Panc1 (cell line): ENCODE data around the gene CD226. TPM values are rescaled to one million over a fixed set of nuclear protein-coding genes. Genes with fewer than 3 reads are reported as not detected.

Experiments
- ATAC-seq: fragments of 200-7000 bp; cut with Tn5 transposase; 2 replicates; pipeline ENCODE4 v1.9.1; 2020; ENCODE audit warnings: mild to moderate bottlenecking, moderate library complexity
- BruUV-seq: library from RNA; stranded (reverse); fragments of 400-500 nt; replicated peaks from 2 replicates; lab custom pipeline; 2021; lab: Mats Ljungman, UMichigan
- CTCF ChIA-PET: fragments of 300-600 bp; sonication (Branson Sonifier 250); formaldehyde crosslinking; loops from one replicate; lab custom pipeline; 2022; ENCODE audit warnings: antibody characterized with exemption; lab: Charles Lee
- POLR2A ChIA-PET: fragments of 300-600 bp; sonication (Branson Sonifier 250); formaldehyde crosslinking; loops from one replicate; lab custom pipeline; 2022; ENCODE audit warnings: antibody characterized with exemption; lab: Charles Lee
- DNase-seq: peaks from one replicate; pipeline ENCODE4 v3.0.0-alpha.2; 2010; ENCODE audit warnings: low read depth, low spot score
- H3K27ac ChIP-seq: 2 replicates; pipeline ENCODE4 v1.5.1; 2011; ENCODE audit warnings: mild to moderate bottlenecking, low read length, inconsistent platforms
- H3K27me3 ChIP-seq: fragments of 200-500 bp; sonication (Bioruptor generic); 2 replicates; pipeline ENCODE4 v1.6.0; 2014; ENCODE audit warnings: low read length, inconsistent platforms; ENCODE audit not compliant: control insufficient read depth, insufficient read depth
- H3K36me3 ChIP-seq: fragments of 200-500 bp; sonication (Bioruptor generic); 2 replicates; pipeline ENCODE4 v1.5.1; 2014; ENCODE audit warnings: inconsistent platforms, mild to moderate bottlenecking, low read length, moderate library complexity; ENCODE audit not compliant: control insufficient read depth, insufficient read depth
- H3K4me1 ChIP-seq: 2 replicates; pipeline ENCODE4 v1.5.1; 2011; ENCODE audit warnings: inconsistent platforms, mild to moderate bottlenecking, low read length, moderate library complexity; ENCODE audit not compliant: control insufficient read depth, insufficient read depth
- H3K4me3 ChIP-seq, 2 experiments: 2 replicates each; pipeline ENCODE4 v1.5.1; 2011 to 2012; ENCODE audit warnings: low read depth in 2 of 2, low read length in 2 of 2, mild to moderate bottlenecking in 2 of 2, inconsistent platforms in 1 of 2, moderate library complexity in 1 of 2
- H3K9me3 ChIP-seq: fragments of 200-500 bp; sonication (Bioruptor generic); 2 replicates; pipeline ENCODE4 v1.5.1; 2014; ENCODE audit warnings: low read depth, mild to moderate bottlenecking, inconsistent platforms, low read length, moderate library complexity; ENCODE audit not compliant: control insufficient read depth, insufficient read depth
- CTCF ChIP-seq: fragments of 450-650 bp; IDR thresholded peaks from 2 replicates; pipeline ENCODE4 v1.5.1; 2017; ENCODE audit warnings: mild to moderate bottlenecking
- POLR2AphosphoS5 ChIP-seq: IDR thresholded peaks from 2 replicates; pipeline ENCODE4 v1.6.1; 2012; ENCODE audit warnings: mild to moderate bottlenecking, low read depth, low read length, moderate library complexity
- REST ChIP-seq, 2 experiments: IDR thresholded peaks; 2 replicates each; pipeline ENCODE4 v1.6.1; 2011 to 2012; ENCODE audit warnings: low read depth in 2 of 2, control low read depth in 1 of 2, low read length in 1 of 2, mild to moderate bottlenecking in 1 of 2, moderate library complexity in 1 of 2; ENCODE audit not compliant: insufficient read depth in 1 of 2
- SIN3A ChIP-seq: IDR thresholded peaks from 2 replicates; pipeline ENCODE4 v1.6.1; 2012; ENCODE audit warnings: low read depth, mild to moderate bottlenecking, low read length, moderate library complexity, borderline replicate concordance; ENCODE audit not compliant: insufficient read depth
- TCF7L2 ChIP-seq: IDR thresholded peaks from 2 replicates; pipeline ENCODE4 v1.6.1; 2011; ENCODE audit warnings: mild to moderate bottlenecking, low read depth, low read length, inconsistent platforms
- in situ Hi-C: cut with HindIII; loops from 2 replicates; pipeline ENCODE4 v1.10.0; 2016; ENCODE audit warnings: low sequenced_read_pairs, low pct_unique_long_range_greater_than_20kb
- intact Hi-C: fragments of 100-400 bp; cut with micrococcal nuclease; formaldehyde crosslinking; loops from one replicate; pipeline ENCODE4 v1.10.0; 2022; ENCODE audit not compliant: unreplicated experiment
- total RNA-seq: library from RNA; stranded (reverse); gene quantifications from one replicate; pipeline ENCODE4 v1.2.1, GENCODE V29; 2021; ENCODE audit not compliant: unreplicated experiment

Gene CD226
- total RNA-seq, 1 experiment from 2014 or later: 0.95 TPM

GRCh38 chr18:69934601-69935265 is 12.9 kb downstream of the CD226 start:
- intact Hi-C loops (no loop called here), in situ Hi-C loops (no loop called here)
- no peak overlapping the region for H3K27ac ChIP-seq
- CTCF ChIA-PET: no interaction called here
- TF ChIP-seq TCF7L2 (no peak), REST (IDR thresholded peaks at IDR 0.05; ENCODE audit: insufficient read depth in 1 of 2, low read depth in 2 of 2, low read length in 1 of 2) (no peak), CTCF (no peak), SIN3A (no peak), POLR2AphosphoS5 (no peak)
- no peaks in the 10 kb centered on the region for H3K36me3 ChIP-seq
- no TSS peak for BruUV-seq
- no peak for ATAC-seq
- POLR2A ChIA-PET: no interaction called here
- H3K4me3 ChIP-seq: no peak overlapping the region
- H3K4me1 ChIP-seq: no peaks in the 10 kb centered on the region
- DNase-seq: no peak
- no peaks in the 10 kb centered on the region for H3K27me3 ChIP-seq
- no peaks in the 10 kb centered on the region for H3K9me3 ChIP-seq

GRCh38 chr18:69929041-69929774 is 18.5 kb downstream of the CD226 start:
- BruUV-seq: no TSS peak
- POLR2A ChIA-PET: no interaction called here

More at GRCh38 chr18:69929041-69929774, 18.5 kb downstream of the CD226 start:
- Histone ChIP-seq H3K27ac (no peak overlapping the region), H3K4me1 (no peaks in the 10 kb centered on the region), H3K27me3 (no peaks in the 10 kb centered on the region), H3K4me3 (no peak overlapping the region), H3K9me3 (no peaks in the 10 kb centered on the region), H3K36me3 (no peaks in the 10 kb centered on the region)
- intact Hi-C loops (no loop called here), in situ Hi-C loops (no loop called here)
- ATAC-seq (no peak), DNase-seq (no peak)
- CTCF ChIA-PET: no interaction called here
- TF ChIP-seq CTCF (no peak), SIN3A (no peak), REST (IDR thresholded peaks at IDR 0.05; ENCODE audit: insufficient read depth in 1 of 2, low read depth in 2 of 2, low read length in 1 of 2) (no peak), POLR2AphosphoS5 (no peak), TCF7L2 (no peak)
